GM04503 (cell line): ENCODE results near the gene ACP6.

Experiments
- DNase-seq: peaks from one replicate; pipeline ENCODE4 v3.0.0-alpha.2; 2012; ENCODE audit warnings: low read depth

ACP6 gene

DNA sequence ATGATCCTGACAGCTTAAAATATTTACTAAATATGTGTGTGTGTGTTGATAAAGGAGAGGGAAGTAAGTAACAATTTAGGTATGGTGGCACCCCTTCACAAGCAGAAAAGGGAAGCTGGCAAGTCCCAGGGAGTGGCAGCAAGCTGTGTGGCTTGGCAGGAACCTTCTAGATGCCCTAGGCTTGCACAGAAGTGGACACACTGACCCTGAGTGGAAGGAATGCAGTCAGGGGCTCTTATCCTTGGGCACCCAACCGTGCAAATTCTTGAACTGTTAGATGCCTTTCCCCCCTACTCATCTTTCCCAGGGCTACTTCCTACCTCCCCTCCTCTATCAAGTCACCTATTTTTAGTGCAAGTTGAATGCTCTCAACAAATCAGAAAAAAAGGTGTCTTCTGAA, 18.9 kb downstream of the ACP6 start:
- no peak for DNase-seq

DNA sequence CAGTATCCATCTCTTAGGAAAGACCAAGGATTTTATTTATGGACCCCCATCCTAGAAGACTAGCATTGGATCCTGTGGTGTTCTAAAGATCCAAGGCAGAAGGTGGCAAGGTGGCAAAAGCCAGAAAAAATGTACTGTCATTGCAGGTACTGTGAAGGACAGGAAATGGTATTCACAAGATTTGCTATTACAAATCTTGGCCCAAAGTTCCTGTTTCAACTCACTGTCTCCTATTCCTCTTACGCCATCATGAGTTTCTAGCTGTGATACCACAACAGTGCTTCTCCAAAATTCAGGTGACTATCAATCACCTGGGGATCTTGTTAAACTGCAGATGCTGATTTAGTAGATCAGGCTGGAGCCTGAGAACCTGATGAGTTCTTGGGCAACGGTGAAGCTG, 21.4 kb downstream of the ACP6 start:
- no peak for DNase-seq

DNA sequence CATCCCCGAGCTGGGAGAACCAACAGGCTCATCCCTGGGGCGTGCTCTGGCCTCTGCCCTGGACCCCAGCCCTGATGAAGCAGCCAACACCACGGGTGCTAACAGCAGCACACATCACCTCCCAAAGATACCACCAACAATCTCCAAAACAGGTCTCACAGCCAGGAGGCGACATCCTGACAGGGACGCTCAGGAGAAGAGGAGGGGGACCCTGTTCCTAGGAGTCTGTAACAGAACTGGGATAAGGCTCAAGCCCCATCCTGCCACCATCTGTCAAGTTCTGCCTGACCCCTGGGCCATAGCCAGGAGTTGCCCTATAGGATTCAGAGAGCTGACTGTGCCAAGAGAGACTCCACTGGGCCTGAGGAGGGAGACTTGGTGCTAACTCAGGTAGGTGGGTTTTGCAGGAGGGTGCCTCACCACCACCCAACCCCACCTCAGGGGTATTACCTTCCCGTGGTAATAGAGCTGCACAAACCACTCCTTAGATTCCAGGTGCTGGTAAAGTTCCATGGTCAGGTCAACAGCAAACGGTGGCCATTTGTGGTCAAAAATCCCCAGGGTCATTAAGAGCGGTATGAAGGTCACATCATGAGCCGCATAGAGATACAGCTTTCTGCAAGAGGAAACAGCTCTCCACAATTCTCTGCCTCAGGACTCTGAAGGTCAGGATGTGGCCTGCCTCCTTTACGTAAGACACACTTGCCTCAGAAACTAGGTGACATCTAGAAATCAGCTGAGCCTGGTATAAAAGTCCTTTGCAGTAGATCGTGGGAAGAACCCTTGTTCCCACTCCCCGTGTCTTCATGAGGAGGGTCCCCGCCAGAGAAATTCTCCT, 22.3 kb downstream of the ACP6 start:
- no peak for DNase-seq

DNA sequence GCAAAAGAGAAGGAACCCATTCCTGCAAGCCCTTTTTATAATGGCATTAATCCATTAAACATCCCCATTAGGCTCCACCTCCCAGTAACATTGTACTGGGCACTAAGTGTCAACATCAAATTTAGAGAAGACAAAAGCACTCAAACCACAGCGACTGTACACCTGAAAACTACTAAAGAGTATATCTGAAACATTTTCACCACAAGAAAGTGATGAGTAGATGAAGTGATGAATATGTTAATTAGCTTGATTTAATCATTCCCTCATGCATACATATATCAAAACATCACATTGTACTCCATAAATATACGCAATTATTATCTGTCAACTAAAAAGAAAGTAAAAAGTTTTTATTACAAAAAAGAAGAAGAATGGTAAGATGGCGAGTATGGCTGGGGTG, 26.4 kb downstream of the ACP6 start:
- no peak for DNase-seq

DNA sequence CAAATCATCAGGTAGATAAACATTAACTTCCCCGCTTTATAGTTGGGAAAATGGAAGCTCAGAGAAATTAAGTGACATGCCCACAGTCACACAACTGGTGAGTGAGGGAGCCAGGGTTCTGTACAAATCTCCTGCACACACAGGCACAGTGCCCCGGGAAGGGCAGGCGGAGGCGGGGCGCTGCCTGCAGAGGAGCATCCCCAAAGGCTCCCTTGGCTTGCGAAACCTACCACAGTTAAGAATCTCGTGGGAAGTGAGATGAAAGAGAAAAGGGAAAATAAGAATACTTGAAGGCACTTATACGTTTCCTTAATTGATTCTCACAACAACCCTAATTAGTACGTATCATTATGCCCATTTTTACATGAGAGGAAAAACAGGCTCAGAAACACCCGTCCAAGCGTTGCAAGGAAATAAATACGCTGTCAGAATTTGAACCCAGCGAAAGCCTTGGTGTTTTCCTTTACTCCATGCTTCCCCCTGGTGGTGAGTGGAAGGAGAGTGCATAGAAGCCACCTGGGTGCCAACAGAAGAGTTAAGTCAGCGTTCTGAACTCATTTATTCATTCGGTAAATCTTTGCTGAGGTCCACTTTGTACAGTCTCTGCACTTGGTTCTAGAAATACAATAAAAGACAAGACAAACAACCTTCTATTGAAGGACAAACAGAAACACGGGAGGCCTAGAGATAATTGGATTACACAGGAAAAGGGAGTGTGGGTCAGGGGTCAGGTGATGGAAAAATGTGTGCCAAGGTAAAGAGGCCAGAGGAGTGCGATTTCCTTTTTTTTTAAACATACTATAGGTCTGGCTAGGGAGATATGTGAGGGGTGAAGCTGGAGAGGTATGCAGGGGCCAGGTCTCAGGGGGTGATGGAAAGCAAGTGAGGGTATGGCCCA, 28.4 kb downstream of the ACP6 start:
- DNase-seq, result no peak

DNA sequence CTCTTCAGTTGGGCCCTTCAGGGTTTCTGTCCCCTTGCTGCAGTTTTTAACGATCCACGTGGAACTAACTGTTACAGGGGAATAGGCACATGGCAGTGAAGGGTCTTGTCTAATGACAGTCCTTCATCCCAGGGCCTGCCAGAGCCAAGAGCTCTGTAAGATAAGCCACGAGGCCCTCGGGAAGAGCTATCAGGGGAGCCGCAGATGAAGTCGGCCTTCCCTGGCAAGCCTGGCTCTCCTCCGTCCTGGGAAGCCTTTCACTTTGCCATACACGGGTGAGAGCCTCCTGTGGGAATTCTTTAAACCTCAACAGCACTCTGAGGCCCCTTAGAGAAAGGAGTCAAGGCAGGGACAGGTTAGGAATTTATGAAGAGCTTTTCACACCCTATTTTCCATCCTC, 29.0 kb downstream of the ACP6 start:
- no peak for DNase-seq

DNA sequence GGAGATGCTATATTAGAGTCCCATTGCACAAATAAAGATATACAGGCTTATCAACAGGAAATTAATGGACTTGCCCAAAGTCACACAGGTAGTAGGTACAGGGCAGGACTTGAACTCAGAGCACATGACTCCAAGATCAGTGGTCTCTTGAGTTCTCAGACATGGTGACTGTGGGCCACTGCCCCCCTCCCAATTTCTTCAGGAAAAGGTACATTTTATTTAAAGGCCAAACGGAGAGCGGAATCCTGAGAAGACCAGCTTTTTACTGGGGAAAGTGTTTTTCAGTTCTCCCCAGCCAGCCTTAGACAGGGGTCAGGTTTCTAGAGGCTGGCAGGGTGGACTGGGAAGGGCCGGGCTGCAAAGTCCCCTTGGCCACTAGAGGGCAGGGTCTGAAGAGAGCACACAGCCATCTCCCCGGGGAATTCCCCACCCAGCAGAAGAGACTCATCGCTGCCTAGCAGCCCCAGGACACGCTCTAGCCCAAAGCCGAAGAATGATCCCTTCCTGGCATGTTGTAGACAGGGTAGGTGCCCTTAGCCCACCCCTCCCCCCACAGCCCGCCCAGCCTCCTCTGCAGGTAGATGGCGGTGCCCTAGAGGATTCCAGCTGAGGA, 29.7 kb downstream of the ACP6 start:
- peak; percentile 23 for DNase-seq

DNA sequence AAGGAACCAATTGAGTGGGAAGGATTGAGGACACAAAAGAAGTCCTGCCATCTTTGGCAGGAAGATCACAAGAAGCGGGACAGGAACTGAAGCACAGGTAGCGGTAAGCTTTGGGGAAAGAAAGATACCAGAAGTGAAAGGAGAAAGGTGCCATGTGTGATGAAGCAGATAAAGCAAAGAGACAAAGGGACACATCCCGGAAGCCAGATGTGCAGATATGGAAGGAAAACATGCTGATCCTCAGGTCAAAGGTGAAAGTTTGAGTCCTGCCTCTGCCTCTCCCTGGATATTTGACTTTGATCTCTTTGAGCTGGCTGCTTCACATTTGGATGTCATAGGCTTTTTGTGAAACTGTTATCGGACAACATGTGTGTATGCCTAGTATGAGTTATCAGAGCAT, 34.0 kb downstream of the ACP6 start:
- DNase-seq, result no peak

DNA sequence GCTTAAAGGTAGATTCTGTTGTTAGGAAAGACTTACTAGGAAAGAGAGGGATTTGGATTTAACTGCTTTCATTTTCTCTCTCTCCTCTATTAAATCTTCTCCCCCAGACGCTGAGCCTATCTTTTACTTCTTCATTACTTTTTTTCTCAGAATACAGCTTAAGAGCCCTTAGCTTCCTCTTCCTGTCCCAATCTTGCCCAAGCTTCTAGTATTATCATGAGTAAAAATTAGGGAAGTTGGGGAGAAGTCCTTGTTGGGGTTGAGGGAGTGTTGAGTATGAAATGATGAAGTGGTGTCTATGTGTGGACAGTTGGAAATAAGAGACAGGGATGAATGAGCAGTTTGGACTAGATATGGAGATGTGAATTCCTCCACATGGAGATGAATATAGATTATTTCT, 35.0 kb downstream of the ACP6 start:
- DNase-seq, result no peak

DNA sequence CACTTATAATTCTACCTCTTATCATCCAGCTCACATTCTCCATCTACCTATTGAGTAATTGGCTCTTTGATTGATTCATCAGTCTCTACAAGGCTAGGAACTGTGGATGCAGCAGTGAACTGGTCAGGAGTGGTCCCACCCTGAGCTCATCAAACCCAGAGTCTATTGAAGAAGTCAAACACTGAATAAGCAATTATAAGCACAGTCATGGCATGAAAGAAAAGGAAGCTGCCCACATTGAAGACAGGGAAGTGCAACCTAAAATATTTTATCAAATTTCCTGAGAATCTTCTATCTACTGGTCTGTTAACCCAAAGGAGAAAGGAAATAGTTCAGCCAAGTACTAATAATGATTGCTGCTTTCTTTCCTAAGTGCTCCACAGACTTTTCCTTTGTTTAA, 35.7 kb downstream of the ACP6 start:
- DNase-seq, result no peak

DNA sequence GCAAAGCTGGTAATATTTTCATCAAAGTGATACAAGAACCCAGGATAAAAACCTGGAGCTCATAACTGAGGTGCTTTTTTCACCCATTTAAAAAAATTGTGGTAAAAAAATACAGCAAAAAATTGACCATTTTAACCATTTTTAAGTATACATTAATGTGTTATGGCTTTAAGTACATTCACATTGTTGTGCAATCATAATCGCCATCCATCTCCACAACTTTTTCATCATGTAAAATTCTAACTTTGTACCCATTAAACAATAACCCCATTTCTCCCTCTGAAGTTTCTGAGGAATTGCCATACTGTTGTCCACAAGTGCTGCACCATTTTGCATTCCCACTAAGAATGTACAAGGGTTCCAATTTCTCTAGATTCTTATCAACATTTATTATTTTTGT, 36.6 kb downstream of the ACP6 start:
- no peak for DNase-seq

DNA sequence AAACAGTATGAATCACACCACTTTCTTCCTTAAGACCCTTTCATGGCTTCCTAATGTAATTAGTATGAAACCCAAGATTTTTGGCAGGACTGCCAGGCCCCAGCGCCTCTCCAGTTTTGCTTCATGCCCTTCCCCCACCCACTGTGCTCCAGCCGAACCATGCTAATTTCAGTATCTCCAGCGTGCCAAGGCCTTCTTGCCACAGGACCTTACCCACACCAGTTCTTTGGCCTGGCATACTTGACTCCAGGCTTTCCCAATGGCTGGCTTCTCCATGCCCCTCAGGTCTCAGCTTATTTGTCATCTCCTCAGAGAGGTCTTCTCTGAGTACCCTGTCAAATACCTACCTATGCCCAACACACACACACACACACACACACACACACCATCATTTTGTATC, 38.5 kb downstream of the ACP6 start:
- DNase-seq, result no peak

DNA sequence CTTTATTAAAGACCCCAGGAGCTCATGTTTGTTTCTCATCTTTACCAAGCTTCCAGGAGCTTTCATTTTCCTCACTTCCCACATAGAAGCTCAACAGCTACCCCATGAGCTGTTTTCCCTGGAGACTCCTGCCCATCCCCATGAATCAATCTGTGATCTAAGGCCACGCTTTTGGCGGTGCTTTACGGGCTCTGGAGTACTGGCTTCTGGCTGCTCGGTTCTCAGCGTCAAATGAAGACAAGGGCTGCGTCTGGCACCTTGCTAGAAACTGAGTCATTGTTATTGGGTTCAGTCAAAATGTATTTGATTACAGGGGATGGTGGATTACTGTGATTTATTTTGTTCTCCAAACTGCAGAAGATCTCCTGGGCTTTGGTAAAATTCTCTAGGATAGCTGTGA, 39.9 kb downstream of the ACP6 start:
- no peak for DNase-seq

DNA sequence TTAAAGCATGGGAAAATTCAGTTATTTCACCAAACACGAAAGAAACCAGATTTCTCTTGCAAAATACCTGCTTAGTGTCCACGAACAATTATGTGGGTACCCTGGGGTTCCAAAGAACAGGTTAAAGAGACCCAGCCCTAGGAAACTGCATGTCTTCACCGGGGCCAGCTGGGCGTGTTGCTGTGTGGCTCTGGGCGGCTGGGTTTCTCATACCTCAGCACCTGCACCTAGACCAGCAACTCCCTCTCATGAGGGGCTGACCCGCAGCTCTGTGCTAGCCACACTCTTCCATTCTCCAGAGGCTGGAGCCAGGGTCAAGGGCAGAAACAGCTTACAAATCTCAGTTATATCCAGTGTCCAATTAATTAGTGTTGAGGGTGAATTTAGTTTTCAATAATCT, 40.3 kb downstream of the ACP6 start:
- DNase-seq, result no peak

DNA sequence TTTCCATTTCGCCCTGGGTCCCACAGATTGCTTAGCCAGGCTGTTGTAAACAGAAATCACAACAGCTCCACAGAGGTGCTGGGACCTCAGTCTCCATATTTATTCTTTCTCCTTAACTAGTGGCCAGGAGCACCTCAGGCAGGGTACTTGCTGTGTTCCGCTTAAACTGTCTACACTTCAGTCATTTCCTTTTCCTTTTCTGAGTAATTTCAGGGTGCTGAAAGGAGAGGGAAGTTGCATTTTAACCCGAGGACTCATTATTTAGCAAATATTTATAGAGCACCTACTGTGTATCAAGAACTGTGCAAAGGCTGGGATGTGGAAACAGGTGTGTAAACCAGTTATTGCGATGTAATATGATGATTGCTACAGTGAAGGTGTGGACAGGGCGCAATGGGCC, 41.9 kb downstream of the ACP6 start:
- DNase-seq, result no peak

DNA sequence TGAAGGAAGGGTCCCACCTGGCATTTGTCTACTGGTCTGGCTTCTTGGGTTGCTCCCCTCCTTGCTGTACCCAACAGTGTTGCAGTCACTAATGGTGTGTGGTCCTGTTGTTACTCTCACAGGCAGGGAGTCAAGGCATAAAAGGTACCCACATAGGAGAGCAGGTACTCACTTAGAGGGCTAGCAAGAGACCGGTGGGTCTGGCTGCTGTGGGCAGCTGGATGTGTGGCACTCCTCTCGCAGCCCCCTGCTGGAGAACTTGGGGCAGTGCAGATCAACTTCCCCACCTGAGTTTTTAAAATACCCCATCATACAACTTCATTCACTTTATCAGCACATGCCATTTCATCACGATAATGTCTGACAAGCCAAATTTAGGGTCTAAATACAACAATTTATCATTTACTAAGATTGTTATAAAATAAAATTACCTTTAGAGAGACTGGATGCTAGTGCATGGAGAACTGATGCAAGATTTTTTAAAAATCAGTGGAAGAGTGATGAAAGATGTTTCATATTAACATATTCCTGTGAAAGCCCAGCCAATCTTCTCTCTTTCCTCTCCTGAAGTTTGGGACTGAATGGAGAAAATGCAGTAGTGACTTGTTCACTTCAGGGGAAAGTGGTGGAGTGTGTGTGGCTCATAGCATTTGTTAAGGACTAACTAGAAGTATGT, 42.8 kb downstream of the ACP6 start:
- no peak for DNase-seq

DNA sequence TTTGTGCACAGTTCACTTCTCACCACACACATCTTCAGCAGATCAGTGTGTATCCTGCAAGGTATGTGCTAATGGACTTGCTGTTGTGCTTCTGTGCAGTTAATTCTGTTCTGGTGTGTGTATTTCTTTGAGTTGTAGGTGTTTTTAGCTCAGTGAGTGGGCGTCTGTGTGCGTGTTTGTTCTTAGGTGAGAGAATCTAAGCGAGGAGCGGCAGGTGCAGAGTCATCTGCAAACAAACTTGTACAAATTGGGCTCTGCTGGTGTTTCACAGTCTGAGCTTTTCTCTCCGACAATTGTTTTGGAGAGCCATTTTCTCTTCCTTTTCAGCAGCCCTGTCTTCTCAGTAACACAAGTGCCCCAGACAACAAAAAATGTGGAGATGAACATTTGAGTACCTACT, 43.6 kb downstream of the ACP6 start:
- DNase-seq, result no peak

DNA sequence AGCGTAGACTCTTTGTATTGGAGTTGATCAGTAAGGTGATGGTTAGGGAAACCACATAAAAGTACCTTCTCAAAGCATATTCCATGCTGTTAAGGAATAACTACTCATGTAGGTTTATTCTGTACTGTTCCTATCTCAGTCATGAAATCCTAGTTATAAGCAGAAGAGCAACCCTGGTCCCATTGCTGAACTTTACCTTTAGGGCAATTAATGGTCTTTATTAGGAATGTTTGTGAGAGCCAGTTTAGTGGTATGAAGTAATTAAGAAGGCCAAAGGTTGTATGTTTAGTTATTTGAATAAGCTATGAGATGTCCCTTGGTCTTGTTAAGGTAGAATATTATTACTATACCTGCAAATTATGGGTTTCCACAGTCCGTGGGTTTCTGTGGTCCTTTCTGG, 44.0 kb downstream of the ACP6 start:
- DNase-seq, result no peak

DNA sequence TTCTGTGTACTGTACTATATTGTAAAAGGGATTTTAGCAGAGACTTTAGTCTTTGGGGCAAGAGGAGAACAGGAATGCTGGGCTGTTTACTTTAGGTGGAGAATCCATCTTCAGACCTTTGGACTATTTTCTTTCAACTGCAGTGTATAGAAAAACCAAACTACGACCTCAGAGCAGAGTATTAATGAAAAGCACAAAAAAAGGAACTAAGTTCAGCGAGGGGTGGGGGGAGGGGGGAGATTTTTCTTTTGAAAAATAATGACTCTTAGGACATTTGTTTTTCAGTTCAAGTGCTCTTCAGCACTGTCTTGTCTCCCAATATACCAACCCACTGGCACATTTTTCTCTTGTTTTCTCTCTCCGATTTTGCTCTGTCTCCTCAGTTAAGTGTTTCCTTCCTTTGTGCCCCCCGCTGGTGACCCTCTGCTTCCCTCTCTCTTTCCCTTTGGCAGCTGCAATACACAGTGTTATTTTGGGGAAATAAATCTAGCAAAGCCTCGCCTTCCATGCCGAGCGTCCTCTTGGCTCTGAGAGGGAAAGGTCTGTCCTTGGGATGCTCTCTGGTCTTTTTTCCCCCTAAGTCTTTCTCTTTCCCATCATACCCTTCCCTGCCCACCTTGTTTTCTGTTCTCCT, 44.8 kb downstream of the ACP6 start:
- DNase-seq, result no peak

DNA sequence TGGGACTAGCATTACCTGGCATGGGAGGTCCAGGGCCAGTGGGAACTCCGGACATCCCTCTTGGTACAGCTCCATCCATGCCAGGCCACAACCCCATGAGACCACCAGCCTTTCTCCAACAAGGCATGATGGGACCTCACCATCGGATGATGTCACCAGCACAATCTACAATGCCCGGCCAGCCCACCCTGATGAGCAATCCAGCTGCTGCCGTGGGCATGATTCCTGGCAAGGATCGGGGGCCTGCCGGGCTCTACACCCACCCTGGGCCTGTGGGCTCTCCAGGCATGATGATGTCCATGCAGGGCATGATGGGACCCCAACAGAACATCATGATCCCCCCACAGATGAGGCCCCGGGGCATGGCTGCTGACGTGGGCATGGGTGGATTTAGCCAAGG, 45.8 kb downstream of the ACP6 start:
- no peak for DNase-seq

DNA sequence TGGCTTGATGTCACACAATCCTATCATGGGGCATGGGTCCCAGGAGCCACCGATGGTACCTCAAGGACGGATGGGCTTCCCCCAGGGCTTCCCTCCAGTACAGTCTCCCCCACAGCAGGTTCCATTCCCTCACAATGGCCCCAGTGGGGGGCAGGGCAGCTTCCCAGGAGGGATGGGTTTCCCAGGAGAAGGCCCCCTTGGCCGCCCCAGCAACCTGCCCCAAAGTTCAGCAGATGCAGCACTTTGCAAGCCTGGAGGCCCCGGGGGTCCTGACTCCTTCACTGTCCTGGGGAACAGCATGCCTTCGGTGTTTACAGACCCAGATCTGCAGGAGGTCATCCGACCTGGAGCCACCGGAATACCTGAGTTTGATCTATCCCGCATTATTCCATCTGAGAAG, 46.3 kb downstream of the ACP6 start:
- DNase-seq, result no peak

DNA sequence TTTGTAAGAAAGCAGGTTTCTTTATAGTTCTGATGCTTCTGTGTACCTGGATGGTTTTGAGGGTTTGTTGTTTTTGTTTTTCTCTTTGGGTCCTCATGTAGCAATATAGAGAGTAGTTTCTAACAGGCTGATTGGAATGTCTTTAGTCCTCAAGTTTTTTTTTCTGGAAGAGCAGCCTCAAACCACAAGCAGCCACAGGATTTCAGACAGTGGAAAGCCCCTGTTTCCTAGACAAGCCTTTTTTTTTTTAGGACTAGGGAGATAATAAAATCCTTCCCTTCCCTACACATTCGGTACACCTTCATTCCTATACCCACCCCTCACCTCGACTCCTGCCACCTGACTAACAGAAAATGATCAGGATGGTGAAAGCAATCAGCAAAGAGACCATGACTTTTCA, 47.6 kb downstream of the ACP6 start:
- no peak for DNase-seq
